H9 (cell line): ENCODE results near the gene NIPAL1. TPM values are rescaled to one million over a fixed set of nuclear protein-coding genes. Genes with fewer than 3 reads are reported as not detected.

Source experiments
- DNase-seq: peaks from one replicate; pipeline ENCODE4 v3.0.0-alpha.2; 2017
- H2AFZ ChIP-seq: one replicate; pipeline ENCODE4 v1.6.1; 2013; ENCODE audit warnings: mild to moderate bottlenecking, low read length, control low read depth, moderate library complexity
- H2AK5ac ChIP-seq: 2 replicates; pipeline ENCODE4 v1.6.1; 2013; ENCODE audit warnings: low read length, control low read depth, mixed read lengths; ENCODE audit not compliant: insufficient read length
- H2BK120ac ChIP-seq: one replicate; pipeline ENCODE4 v1.6.1; 2013; ENCODE audit warnings: low read depth, mild to moderate bottlenecking, low read length, control low read depth, inconsistent platforms; ENCODE audit not compliant: poor library complexity, severe bottlenecking
- H2BK12ac ChIP-seq: 2 replicates; pipeline ENCODE4 v1.6.1; 2013; ENCODE audit warnings: low read length, control low read depth, mixed read lengths, low read depth; ENCODE audit not compliant: insufficient read length
- H2BK15ac ChIP-seq: 2 replicates; pipeline ENCODE4 v1.6.1; 2013; ENCODE audit warnings: low read depth, low read length, control low read depth
- H2BK20ac ChIP-seq: one replicate; pipeline ENCODE4 v1.6.1; 2013; ENCODE audit warnings: low read depth, mild to moderate bottlenecking, low read length, control low read depth, inconsistent platforms; ENCODE audit not compliant: poor library complexity, severe bottlenecking
- H2BK5ac ChIP-seq: 2 replicates; pipeline ENCODE4 v1.6.1; 2013; ENCODE audit warnings: low read length, control low read depth, mixed read lengths; ENCODE audit not compliant: insufficient read length
- H3K14ac ChIP-seq: 2 replicates; pipeline ENCODE4 v1.6.1; 2013; ENCODE audit warnings: low read length, control low read depth; ENCODE audit not compliant: insufficient read depth
- H3K18ac ChIP-seq: 2 replicates; pipeline ENCODE4 v1.6.1; 2013; ENCODE audit warnings: low read depth, mild to moderate bottlenecking, mixed read lengths, low read length, control low read depth; ENCODE audit not compliant: insufficient read length
- H3K23ac ChIP-seq: 2 replicates; pipeline ENCODE4 v1.6.1; 2013; ENCODE audit warnings: low read length, control low read depth, mixed read lengths, low read depth; ENCODE audit not compliant: insufficient read length
- H3K23me2 ChIP-seq: 2 replicates; pipeline ENCODE4 v1.6.1; 2013; ENCODE audit warnings: low read depth, mild to moderate bottlenecking, mixed read lengths, low read length, control low read depth; ENCODE audit not compliant: insufficient read length, poor library complexity, severe bottlenecking
- H3K27ac ChIP-seq: 2 replicates; pipeline ENCODE4 v1.5.1; 2013; ENCODE audit warnings: low read length, control low read depth, mixed read lengths, low read depth; ENCODE audit not compliant: insufficient read length
- H3K27me3 ChIP-seq: 2 replicates; pipeline ENCODE4 v1.6.1; 2013; ENCODE audit warnings: low read length, control low read depth, inconsistent platforms; ENCODE audit not compliant: insufficient read depth
- H3K4ac ChIP-seq: 2 replicates; pipeline ENCODE4 v1.6.1; 2013; ENCODE audit warnings: low read depth, mild to moderate bottlenecking, control low read depth, inconsistent platforms, low read length, moderate library complexity
- H3K4me1 ChIP-seq: 2 replicates; pipeline ENCODE4 v1.6.1; 2013; ENCODE audit warnings: low read length, control low read depth, inconsistent platforms; ENCODE audit not compliant: insufficient read depth
- H3K4me2 ChIP-seq: 2 replicates; pipeline ENCODE4 v1.6.1; 2013; ENCODE audit warnings: low read length, control low read depth, mixed read lengths; ENCODE audit not compliant: insufficient read length, insufficient read depth
- H3K56ac ChIP-seq: 2 replicates; pipeline ENCODE4 v1.6.1; 2013; ENCODE audit warnings: low read depth, mild to moderate bottlenecking, mixed read lengths, low read length, control low read depth; ENCODE audit not compliant: insufficient read length
- H3K79me1 ChIP-seq: 2 replicates; pipeline ENCODE4 v1.6.1; 2013; ENCODE audit warnings: low read depth, mild to moderate bottlenecking, moderate library complexity, low read length, control low read depth, inconsistent platforms; ENCODE audit not compliant: insufficient read depth, poor library complexity, severe bottlenecking
- H3K79me2 ChIP-seq: 2 replicates; pipeline ENCODE4 v1.6.1; 2013; ENCODE audit warnings: low read length, control low read depth, inconsistent platforms; ENCODE audit not compliant: insufficient read depth
- H3K9ac ChIP-seq: 2 replicates; pipeline ENCODE4 v1.6.1; 2013; ENCODE audit warnings: low read length, control low read depth, mixed read lengths; ENCODE audit not compliant: insufficient read length; ENCODE audit errors: extremely low read depth
- H3K9me3 ChIP-seq: one replicate; pipeline ENCODE4 v1.6.1; 2013; ENCODE audit warnings: low read depth, low read length, inconsistent platforms; ENCODE audit not compliant: control insufficient read depth
- H3T11ph ChIP-seq: one replicate; pipeline ENCODE4 v1.6.1; 2013; ENCODE audit warnings: mild to moderate bottlenecking, low read length, control low read depth, inconsistent platforms
- H4K20me1 ChIP-seq: one replicate; pipeline ENCODE4 v1.6.1; 2013; ENCODE audit not compliant: control insufficient read depth, insufficient read length, insufficient read depth
- H4K5ac ChIP-seq: 2 replicates; pipeline ENCODE4 v1.6.1; 2013; ENCODE audit warnings: low read depth, mild to moderate bottlenecking, mixed read lengths, low read length, control low read depth; ENCODE audit not compliant: insufficient read length
- H4K8ac ChIP-seq: replicated peaks from 2 replicates; pipeline ENCODE4 v1.6.1; 2013; ENCODE audit warnings: low read length, control low read depth, mixed read lengths, low read depth; ENCODE audit not compliant: insufficient read length
- H4K91ac ChIP-seq: 2 replicates; pipeline ENCODE4 v1.6.1; 2013; ENCODE audit warnings: low read depth, mild to moderate bottlenecking, moderate library complexity, mixed read lengths, low read length, control low read depth; ENCODE audit not compliant: insufficient read length
- H3K27ac Mint-ChIP-seq, 3 experiments: 2 replicates in 2 of 3; 3 replicates in 1 of 3; pipeline ENCODE4 v1.8.0; 2020 to 2021; ENCODE audit warnings: mixed read lengths in 3 of 3, mild to moderate bottlenecking in 1 of 3, moderate library complexity in 1 of 3
- H3K27me3 Mint-ChIP-seq: 2 replicates; pipeline ENCODE4 v1.8.0; 2021; ENCODE audit warnings: low read depth, mild to moderate bottlenecking, moderate library complexity, mixed read lengths
- H3K36me3 Mint-ChIP-seq, 3 experiments: 2 replicates in 2 of 3; 3 replicates in 1 of 3; pipeline ENCODE4 v1.8.0; 2020 to 2021; ENCODE audit warnings: low read depth in 3 of 3, mixed read lengths in 3 of 3; ENCODE audit not compliant: insufficient read depth in 1 of 3
- H3K4me1 Mint-ChIP-seq, 2 experiments: 2 replicates each; pipeline ENCODE4 v1.8.0; 2020; ENCODE audit warnings: mixed read lengths in 2 of 2
- H3K4me3 Mint-ChIP-seq, 2 experiments: 2 replicates in 1 of 2; 3 replicates in 1 of 2; pipeline ENCODE4 v1.8.0; 2020 to 2021; ENCODE audit warnings: mild to moderate bottlenecking in 2 of 2, mixed read lengths in 2 of 2, moderate library complexity in 1 of 2
- H3K9me3 Mint-ChIP-seq, 2 experiments: 2 replicates in 1 of 2; 3 replicates in 1 of 2; pipeline ENCODE4 v1.8.0; 2020; ENCODE audit warnings: mild to moderate bottlenecking in 2 of 2, mixed read lengths in 2 of 2, moderate library complexity in 1 of 2
- CTCF ChIP-seq: fragments of 200-600 bp; sonication (generic); conservative IDR thresholded peaks from 3 replicates; pipeline ENCODE4 v1.8.0; 2021; ENCODE audit warnings: antibody characterized with exemption, mild to moderate bottlenecking
- whole genome bisulfite sequencing: extraction: QIAGEN DNeasy Blood & Tissue Kit; methylation state at CpG from one replicate; pipeline ENCODE4 v1.1.7; 2013; ENCODE audit warnings: missing lambda C conversion rate, low lambda C conversion rate, mixed read lengths; ENCODE audit not compliant: insufficient read length; ENCODE audit errors: extremely low coverage; 5-methylcytosine and 5-hydroxymethylcytosine counted together
- total RNA-seq: library from RNA; stranded (reverse); gene quantifications from 2 replicates; pipeline ENCODE4 v1.2.1, GENCODE V29; 2021

Gene NIPAL1
- total RNA-seq, 1 experiment from 2014 or later = 16.9 TPM

GRCh38 chr4:48035952-48036351 lies 19.4 kb downstream of the NIPAL1 start:
- Histone ChIP-seq H3K27me3 (no peaks in the 10 kb centered on the region), H3K18ac (no peak overlapping the region), H2BK120ac (no peak overlapping the region), H3K4me2 (no peak overlapping the region), H3K4ac (no peak overlapping the region), H3K9ac (no peak overlapping the region), H3K4me1 (no peaks in the 10 kb centered on the region), H2AFZ (no peak overlapping the region), H4K8ac (no peak overlapping the region), H4K91ac (no peak overlapping the region), H2BK15ac (no peak overlapping the region), H3K27ac (no peak overlapping the region), H3K56ac (no peak overlapping the region), H3K23ac (no peak overlapping the region), H4K20me1 (no peaks in the 10 kb centered on the region), H3T11ph (no peak overlapping the region), H2BK12ac (no peak overlapping the region), H4K5ac (no peak overlapping the region), H3K23me2 (no peaks in the 10 kb centered on the region), H3K79me2 (no peaks in the 10 kb centered on the region), H3K79me1 (no peaks in the 10 kb centered on the region), H2BK5ac (no peak overlapping the region), H3K14ac (no peak overlapping the region), H3K9me3 (no peaks in the 10 kb centered on the region), H2AK5ac (no peak overlapping the region), H2BK20ac (no peak overlapping the region)
- peaks cover 4 to 39% (median 27%) of the 10 kb centered on the region in 3 experiments for H3K36me3 Mint-ChIP-seq
- H3K27me3 Mint-ChIP-seq = no peaks in the 10 kb centered on the region
- H3K4me1 Mint-ChIP-seq = peaks cover 4 to 9% of the 10 kb centered on the region in 2 experiments; a peak in 3 of 4 replicates
- H3K9me3 Mint-ChIP-seq = no peaks in the 10 kb centered on the region
- no peak overlapping the region for H3K4me3 Mint-ChIP-seq
- DNase-seq = no peak
- H3K27ac Mint-ChIP-seq = no peak overlapping the region
- no peak for TF ChIP-seq CTCF
- WGBS = no CpG with 5 or more reads among the region's 3 CpGs
